SK-MEL-5 (cell line): ENCODE data around the gene CHSY3. TPM values are rescaled to one million over a fixed set of nuclear protein-coding genes. Genes with fewer than 3 reads are reported as not detected.
A peak's percentile ranks its signal among the peaks of the same experiment; 100 is the strongest.
"Not testable (repeated sequence)": the region's sequence is repeated elsewhere in the genome, so short reads cannot be mapped to it uniquely, and the experiment has no call there.

Experiments
- DNase-seq: peaks from one replicate; pipeline ENCODE4 v3.0.0-alpha.2; 2016; ENCODE audit warnings: low read depth, low spot score
- in situ Hi-C: cut with HindIII; loops from 2 replicates; pipeline ENCODE4 v1.10.0; 2016; ENCODE audit warnings: low sequenced_read_pairs, high pct_unique_total_duplicates, low pct_unique_long_range_greater_than_20kb
- small RNA-seq, 2 experiments: library from RNA; depleted of rRNA; stranded (forward); fragments of <200 nt; gene quantifications; one replicate each; pipeline ENCODE3, GENCODE V24; 2014
- total RNA-seq: library from RNA; depleted of rRNA; stranded (reverse); fragments of >200 nt; shearing (Covaris generic); gene quantifications from 2 replicates; pipeline ENCODE4 v1.2.3, GENCODE V29; 2014; rRNA removed

The CHSY3 gene
- total RNA-seq, 1 experiment from 2014 or later: 7.5 TPM

DNA sequence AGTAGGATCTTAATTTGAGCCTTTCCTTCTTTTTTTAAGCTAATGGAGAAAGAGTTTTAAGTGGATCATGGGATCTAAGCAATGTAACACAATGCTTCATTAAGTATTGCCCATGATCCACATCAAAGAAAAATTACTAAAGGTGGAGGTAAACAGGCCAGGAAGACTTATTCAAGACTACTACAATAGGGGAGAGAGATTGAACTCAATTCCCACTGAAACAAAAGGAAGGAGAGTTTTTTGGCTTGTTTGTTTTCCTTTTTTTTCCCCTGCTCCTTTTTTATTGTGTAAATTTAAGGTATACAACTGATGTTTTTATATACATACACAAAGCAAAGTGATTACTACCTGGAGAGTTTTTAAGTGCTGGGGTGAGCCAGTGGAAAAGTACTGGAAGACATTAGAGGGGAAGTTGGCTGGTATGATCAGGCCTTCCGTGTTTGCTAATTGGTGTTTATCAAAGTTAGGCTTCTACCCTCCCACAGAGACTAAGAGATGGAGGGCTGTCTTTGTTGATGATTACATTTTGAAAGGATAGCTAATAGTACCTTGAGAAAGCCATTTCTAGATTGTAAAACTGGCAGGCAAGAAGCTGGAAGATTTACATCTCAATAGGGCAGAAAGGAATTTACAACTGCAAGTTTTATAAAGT lies 262.7 kb downstream of the CHSY3 start:
- no peak for DNase-seq
- in situ Hi-C loops: no loop called here

DNA sequence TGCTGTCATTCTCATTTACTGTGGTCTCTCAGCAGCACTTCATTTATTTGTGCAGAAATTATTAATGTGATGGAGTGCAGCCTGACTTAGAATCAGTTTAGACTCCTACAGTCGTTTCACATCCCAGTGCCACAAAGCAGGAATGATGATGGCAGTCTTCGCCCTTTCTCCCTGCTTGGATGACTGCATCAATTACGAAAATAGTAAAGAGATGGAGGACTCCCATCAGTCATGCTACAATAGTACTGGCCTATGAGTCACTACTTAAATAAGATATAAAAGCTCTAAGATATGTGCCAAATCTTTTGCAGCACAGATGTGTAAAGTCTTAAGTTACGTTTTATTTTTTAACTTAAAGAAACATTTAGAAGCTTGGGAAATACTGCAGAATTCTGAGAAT lies 263.9 kb downstream of the CHSY3 start:
- no peak for DNase-seq
- in situ Hi-C loops: no loop called here

DNA sequence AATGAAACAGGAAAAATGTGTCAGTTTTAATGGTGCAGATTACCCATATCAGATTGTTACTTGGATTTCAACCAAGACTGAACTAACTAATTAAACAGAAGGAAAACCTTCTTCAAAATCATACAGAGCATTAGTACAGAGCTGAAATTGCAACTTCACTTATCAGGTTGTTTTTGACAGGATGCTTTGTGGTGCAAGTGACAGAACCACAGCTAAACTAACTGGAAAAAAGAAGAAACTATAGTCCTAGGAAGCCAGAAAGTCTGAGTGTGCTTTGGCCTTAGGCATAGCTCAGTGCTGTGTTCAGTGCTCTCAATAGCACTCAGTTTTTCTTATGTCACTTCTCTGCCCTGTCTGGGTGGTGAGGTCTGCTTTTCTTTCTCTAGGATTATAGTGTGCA lies 267.4 kb downstream of the CHSY3 start:
- DNase-seq: no peak
- in situ Hi-C loops: no loop called here

DNA sequence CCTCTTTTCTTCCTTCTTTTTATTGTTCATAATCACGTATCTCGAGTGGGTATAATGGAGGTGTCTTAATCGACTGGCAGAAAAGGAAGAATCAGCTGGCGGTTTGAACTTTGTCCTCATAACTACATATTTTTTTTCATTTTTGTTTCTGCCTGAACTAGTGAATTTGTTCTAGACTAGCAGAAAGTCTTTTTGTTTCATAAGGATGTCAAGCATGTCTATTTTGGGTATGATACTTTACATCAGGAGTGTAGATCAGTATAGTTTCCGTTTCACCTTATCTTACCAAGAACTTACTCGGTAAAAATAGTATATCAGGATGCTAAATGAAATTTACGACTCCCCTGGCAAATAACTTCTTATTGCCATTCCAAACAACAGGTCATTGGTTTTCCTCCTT lies 278.9 kb downstream of the CHSY3 start:
- no peak for DNase-seq
- in situ Hi-C loops: no loop called here

DNA sequence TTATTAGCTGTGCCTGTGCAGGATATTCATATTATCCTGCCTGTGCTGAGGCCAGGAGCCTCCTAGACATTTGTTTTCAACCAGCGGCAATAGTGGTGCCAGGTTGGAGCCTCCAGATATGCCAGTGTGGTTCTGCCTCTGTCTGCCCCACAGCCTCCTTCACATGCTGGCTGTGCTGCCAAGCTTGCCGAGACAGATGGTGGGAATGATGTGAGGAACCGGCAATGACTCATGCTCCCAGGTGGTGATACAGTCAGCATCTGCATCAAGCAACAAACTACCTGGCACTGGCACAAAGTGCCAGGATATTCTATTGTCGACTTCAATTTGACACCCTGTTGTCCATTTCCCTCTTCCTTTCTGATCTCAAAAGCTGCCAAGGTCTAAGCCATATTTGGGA lies 285.7 kb downstream of the CHSY3 start:
- DNase-seq: no peak
- in situ Hi-C loops: no loop called here

DNA sequence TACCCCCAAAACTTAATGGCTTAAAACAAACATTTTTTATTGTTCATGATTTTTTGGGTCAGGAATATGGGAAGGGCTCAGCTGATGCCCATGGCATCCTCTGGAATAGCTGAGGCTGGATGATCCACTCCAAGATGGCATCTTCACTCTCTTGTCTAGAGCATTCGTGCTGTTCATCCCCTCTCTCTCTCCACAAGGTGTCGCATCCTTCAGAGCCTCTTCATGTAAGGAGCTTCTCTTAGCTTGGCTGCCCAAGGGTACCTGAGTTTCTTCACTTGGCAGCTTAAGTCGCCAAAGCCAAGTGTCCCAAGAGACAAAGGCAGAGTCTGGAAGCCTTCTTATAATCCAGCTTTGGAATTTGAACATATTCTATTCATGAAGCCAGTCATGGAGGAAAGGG lies 294.7 kb downstream of the CHSY3 start:
- in situ Hi-C loops: no loop called here
- DNase-seq: peak; percentile 81

DNA sequence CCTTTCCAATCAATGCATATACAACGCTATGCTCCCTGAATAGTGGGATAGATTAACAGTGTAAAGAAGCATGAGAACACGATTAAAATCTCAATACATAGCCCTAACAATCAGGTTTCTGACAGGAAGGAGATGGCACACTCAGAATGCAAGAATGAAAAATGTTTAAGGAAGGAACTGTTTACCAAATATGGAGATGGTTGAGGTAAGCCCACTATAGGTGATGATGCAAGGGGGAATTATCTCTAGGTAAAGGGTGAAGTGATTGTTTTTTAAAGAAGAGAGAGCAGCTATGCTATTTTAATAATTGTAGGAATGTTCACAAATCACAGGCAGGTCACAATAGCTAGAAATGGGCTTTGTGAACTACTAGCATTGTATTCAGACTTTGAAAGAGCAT lies 302.4 kb downstream of the CHSY3 start:
- in situ Hi-C loops: no loop called here
- no peak for DNase-seq

DNA sequence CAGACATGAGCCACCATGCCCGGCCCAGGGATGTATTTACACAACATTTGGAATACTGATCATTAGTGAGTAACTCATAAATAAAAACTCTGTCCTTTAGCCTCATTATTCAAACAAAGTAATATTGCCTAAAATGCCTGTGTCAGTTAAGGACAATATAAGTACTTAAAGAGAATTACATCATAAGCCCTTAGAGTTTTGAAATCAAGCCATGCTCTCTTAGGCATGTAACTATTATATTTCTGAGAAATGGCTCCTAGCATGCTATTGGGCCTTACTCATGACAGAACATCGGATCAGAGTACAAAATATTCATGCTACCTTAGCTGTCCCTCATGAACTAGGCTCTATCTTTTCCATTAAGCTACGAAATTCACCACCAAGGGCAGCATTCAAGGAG lies 309.3 kb downstream of the CHSY3 start:
- in situ Hi-C loops: no loop called here
- no peak for DNase-seq

DNA sequence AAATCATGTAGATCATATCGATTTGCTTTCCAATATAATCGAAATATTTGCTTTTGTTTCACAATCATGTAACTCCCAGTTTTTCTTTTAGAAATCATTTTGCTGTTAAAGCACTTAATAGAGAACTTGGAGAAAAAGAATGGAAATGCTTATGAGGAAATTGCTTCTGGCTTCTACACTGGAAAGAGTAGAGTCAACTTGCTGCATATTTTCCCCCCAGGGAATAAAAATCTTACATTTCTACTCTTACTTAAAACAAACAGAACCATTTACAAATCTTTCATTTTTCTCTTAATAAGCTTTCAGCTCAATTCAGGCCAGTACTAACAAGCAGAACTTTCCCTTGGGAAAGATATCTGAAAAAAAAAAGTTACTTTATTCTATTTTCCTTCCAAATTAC lies 312.0 kb downstream of the CHSY3 start:
- in situ Hi-C loops: no loop called here

DNA sequence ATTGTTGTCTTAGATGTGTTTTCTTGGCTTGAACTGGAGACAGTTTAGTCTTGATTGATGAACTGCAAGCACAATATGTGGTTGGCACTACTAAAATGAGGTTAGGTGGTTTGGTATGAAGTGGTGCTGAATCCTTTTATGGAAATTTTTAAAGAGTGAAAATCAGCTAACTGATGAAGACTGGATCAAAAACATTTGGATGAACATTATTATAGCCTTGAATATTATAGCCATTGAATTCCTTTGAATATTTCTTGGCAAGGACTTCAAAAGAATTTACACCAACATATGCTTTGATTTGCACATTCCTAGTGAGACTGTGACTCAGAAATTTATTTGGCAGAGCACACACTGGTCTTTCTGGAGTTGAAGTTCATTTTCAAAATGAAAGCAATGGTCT lies 318.3 kb downstream of the CHSY3 start:
- in situ Hi-C loops: no loop called here
- DNase-seq: no peak

More for the DNA sequence above, 312.0 kb downstream of the CHSY3 start:
- DNase-seq: no peak

DNA sequence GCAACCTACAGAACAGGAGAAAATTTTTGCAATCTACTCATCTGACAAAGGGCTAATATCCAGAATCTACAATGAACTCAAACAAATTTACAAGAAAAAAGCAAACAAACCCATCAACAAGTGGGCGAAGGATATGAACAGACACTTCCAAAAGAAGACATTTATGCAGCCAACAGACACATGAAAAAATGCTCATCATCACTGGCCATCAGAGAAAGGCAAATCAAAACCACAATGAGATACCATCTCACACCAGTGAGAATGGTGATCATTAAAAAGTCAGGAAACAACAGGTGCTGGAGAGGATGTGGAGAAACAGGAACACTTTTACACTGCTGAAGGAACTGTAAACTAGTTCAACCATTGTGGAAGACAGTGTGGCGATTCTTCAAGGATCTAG lies 322.3 kb downstream of the CHSY3 start:
- in situ Hi-C loops: not testable (repeated sequence)

DNA sequence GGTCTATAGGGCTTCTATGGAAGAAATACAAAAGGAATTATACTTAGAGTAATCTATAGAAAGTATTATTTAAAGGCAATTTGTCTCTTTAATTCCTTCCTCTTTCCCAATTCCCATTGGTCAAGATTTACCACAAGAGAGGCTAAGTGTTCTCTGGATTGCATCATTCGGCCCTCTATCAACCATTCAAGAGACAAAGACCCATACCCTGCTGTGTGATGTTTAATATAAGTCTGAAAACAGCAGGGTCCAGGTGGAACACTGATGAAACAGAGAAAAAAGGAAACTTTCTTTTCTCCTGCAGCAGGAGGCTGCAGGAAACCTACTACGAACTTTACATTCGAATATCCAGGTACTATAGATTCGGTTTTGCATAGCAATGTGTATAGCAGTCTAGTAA lies 323.4 kb downstream of the CHSY3 start:
- in situ Hi-C loops: no loop called here
- no peak for DNase-seq

More for the DNA sequence above, 322.3 kb downstream of the CHSY3 start:
- DNase-seq: not testable (repeated sequence)

DNA sequence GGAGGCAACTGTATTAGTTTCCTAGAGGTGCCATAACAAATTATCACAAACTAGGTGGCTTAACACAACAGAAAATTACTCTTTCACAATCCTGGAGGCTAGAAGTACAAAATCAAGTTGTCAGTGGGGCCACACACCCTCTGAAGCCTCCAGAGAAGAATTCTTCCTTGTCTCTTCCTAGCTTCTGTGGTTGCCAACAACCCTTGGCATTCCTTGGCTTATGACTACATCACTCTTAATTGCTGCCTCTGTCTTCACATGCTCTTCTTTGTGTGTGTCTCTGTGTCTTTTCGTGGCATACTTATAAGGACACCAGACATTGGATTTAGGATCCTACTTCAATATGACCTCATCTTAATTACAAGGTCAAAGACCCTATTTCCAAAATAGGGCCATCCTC lies 327.5 kb downstream of the CHSY3 start:
- peak; percentile 19 for DNase-seq
- in situ Hi-C loops: no loop called here

DNA sequence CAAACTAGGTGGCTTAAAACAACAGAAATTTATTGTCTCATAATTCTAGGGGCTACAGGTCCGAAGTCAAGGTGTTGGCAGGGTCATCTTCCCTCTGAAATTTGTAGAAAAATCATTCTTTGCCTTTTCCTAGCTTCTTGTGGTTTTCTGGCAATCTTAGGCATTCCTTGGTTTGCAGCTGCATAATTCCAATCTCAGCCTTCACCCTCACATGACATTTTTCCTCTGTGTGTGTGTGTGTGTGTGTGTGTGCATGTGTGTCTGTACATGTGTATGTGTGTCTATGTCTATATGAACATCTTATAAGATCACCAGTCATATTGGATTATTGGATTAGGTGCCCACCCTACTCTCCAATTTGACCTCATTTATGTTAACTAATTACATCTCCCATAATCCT lies 330.6 kb downstream of the CHSY3 start:
- in situ Hi-C loops: no loop called here
- DNase-seq: no peak

Small RNAs within 50 kb of the gene (small RNA-seq; reads per million reads assigned to genes)
- gene RNA5SP191 (0.10 to 14.5 reads per million in 2 experiments), gene RNU6ATAC10P (0 to 0.05 reads per million in 2 experiments)

Other genes with a start within 250 kb of the CHSY3 start
- gene MINAR2, start 156.4 kb upstream of the CHSY3 start, total RNA-seq: not detected in 2 replicates